IMR-90 (cell line): ENCODE data around the gene DUSP9.

Experiments
- CEBPB ChIP-seq: IDR thresholded peaks from 2 replicates; pipeline ENCODE4 v1.6.1; 2012; ENCODE audit warnings: low read depth, low read length, improper control_type of control experiment
- MAFK ChIP-seq: IDR thresholded peaks from 2 replicates; pipeline ENCODE4 v1.6.1; 2012; ENCODE audit warnings: low read depth, low read length, improper control_type of control experiment
- POLR2A ChIP-seq: IDR thresholded peaks from 2 replicates; pipeline ENCODE4 v1.6.1; 2012; ENCODE audit warnings: mild to moderate bottlenecking, low read depth, low read length
- RAD21 ChIP-seq: IDR thresholded peaks from 2 replicates; pipeline ENCODE4 v1.6.1; 2012; ENCODE audit warnings: low read length, improper control_type of control experiment
- RCOR1 ChIP-seq: IDR thresholded peaks from 2 replicates; pipeline ENCODE4 v1.6.1; 2012; ENCODE audit warnings: mild to moderate bottlenecking, low read length, improper control_type of control experiment; ENCODE audit not compliant: insufficient replicate concordance
- SMC3 ChIP-seq: fragments of 150-350 bp; IDR thresholded peaks from 2 replicates; pipeline ENCODE4 v1.6.1; 2016; ENCODE audit warnings: low read depth, mild to moderate bottlenecking, antibody characterized with exemption, low read length, moderate library complexity
- USF2 ChIP-seq: fragments of 150-350 bp; IDR thresholded peaks from 2 replicates; pipeline ENCODE4 v1.6.1; 2017; ENCODE audit warnings: mild to moderate bottlenecking, antibody characterized with exemption, low read length, low read depth
- TF ChIP-seq, protein P1 (sequence below): conservative IDR thresholded peaks from 2 replicates; pipeline ENCODE4 v1.5.1; 2012; ENCODE audit warnings: mild to moderate bottlenecking, low read depth, low read length, improper control_type of control experiment
- TF ChIP-seq, protein P2 (sequence below): fragments of 150-350 bp; IDR thresholded peaks from 2 replicates; pipeline ENCODE4 v1.6.1; 2016; ENCODE audit warnings: low read depth, mild to moderate bottlenecking, low read length, moderate library complexity, borderline replicate concordance

- no peak for TF ChIP-seq POLR2A
- TF ChIP-seq USF2: no peak
- TF ChIP-seq, protein P1, sequence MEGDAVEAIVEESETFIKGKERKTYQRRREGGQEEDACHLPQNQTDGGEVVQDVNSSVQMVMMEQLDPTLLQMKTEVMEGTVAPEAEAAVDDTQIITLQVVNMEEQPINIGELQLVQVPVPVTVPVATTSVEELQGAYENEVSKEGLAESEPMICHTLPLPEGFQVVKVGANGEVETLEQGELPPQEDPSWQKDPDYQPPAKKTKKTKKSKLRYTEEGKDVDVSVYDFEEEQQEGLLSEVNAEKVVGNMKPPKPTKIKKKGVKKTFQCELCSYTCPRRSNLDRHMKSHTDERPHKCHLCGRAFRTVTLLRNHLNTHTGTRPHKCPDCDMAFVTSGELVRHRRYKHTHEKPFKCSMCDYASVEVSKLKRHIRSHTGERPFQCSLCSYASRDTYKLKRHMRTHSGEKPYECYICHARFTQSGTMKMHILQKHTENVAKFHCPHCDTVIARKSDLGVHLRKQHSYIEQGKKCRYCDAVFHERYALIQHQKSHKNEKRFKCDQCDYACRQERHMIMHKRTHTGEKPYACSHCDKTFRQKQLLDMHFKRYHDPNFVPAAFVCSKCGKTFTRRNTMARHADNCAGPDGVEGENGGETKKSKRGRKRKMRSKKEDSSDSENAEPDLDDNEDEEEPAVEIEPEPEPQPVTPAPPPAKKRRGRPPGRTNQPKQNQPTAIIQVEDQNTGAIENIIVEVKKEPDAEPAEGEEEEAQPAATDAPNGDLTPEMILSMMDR: no peak
- TF ChIP-seq RCOR1: no peak
- no peak for TF ChIP-seq MAFK
- TF ChIP-seq, protein P2, sequence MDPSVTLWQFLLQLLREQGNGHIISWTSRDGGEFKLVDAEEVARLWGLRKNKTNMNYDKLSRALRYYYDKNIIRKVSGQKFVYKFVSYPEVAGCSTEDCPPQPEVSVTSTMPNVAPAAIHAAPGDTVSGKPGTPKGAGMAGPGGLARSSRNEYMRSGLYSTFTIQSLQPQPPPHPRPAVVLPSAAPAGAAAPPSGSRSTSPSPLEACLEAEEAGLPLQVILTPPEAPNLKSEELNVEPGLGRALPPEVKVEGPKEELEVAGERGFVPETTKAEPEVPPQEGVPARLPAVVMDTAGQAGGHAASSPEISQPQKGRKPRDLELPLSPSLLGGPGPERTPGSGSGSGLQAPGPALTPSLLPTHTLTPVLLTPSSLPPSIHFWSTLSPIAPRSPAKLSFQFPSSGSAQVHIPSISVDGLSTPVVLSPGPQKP: no peak
- no peak for TF ChIP-seq SMC3
- no peak for TF ChIP-seq RAD21
- TF ChIP-seq CEBPB: no peak
Observed at GRCh38 chrX:153649915-153650782, 3.1 kb downstream of the DUSP9 start.
